Gastroesophageal sphincter (tissue), 4 donors: ENCODE measurements around the gene CRIM1. TPM values are rescaled to one million over a fixed set of nuclear protein-coding genes. Genes with fewer than 3 reads are reported as not detected.

Experiments used
- ATAC-seq: fragments of 150-250 bp; one replicate; pipeline ENCODE4 v1.9.1; 2016; ENCODE audit warnings: mild to moderate bottlenecking, moderate library complexity
- H3K27ac ChIP-seq, 4 donors: fragments of 200-600 bp; sonication (generic) in 3 of 4; 1 replicate in 3 of 4; 2 replicates in 1 of 4; pipeline ENCODE4 v1.5.1; 2016 to 2019
- H3K27me3 ChIP-seq: fragments of 200-600 bp; sonication (generic); one replicate; pipeline ENCODE4 v1.5.1; 2019
- H3K36me3 ChIP-seq, 2 donors: fragments of 200-600 bp; sonication (generic); one replicate each; pipeline ENCODE4 v1.5.1; 2019; ENCODE audit warnings: control low read depth in 1 of 2
- H3K4me1 ChIP-seq, 3 donors: fragments of 200-600 bp; sonication (generic); 1 replicate in 2 of 3; 2 replicates in 1 of 3; pipeline ENCODE4 v1.5.1; 2016 to 2019; ENCODE audit warnings: control low read depth in 2 of 3
- H3K4me3 ChIP-seq, 2 donors: fragments of 200-600 bp; sonication (generic); one replicate each; pipeline ENCODE4 v1.5.1; 2019; ENCODE audit warnings: mild to moderate bottlenecking in 1 of 2, moderate library complexity in 1 of 2
- H3K9me3 ChIP-seq, 3 donors: fragments of 200-600 bp; sonication (generic); one replicate each; pipeline ENCODE4 v1.5.1; 2017 to 2019; ENCODE audit warnings: control low read depth in 2 of 3
- EP300 ChIP-seq: sonication (generic); formaldehyde crosslinking; IDR thresholded peaks from one replicate; pipeline ENCODE4 v1.6.1; 2017; ENCODE audit warnings: antibody characterized with exemption, mild to moderate bottlenecking
- POLR2A ChIP-seq, 2 donors: fragments of 450-650 bp; IDR thresholded peaks; one replicate each; pipeline ENCODE4 v1.6.1; 2017; ENCODE audit warnings: antibody characterized with exemption in 2 of 2, mild to moderate bottlenecking in 2 of 2, moderate library complexity in 1 of 2
- POLR2AphosphoS5 ChIP-seq: sonication (generic); formaldehyde crosslinking; IDR thresholded peaks from one replicate; pipeline ENCODE4 v1.6.1; 2017; ENCODE audit warnings: antibody characterized with exemption
- WGBS, 2 donors: methylation state at CpG; one replicate each; pipeline ENCODE4 v1.1.5; 2018; ENCODE audit warnings: low coverage in 1 of 2; 5-methylcytosine and 5-hydroxymethylcytosine counted together
- total RNA-seq, 4 donors: library from RNA; depleted of rRNA; stranded (reverse); fragments of >200 nt; gene quantifications; one replicate each; pipeline ENCODE4 v1.1.0, GENCODE V29; 2016
- TF ChIP-seq, protein P1 (sequence below), 4 experiments: fragments of 200-600 bp in 2 of 4; fragments of 450-650 bp in 2 of 4; sonication (generic) in 1 of 4; IDR thresholded peaks; one replicate each; pipeline ENCODE4 v1.5.1; 2017 to 2019; ENCODE audit warnings: antibody characterized with exemption in 4 of 4, mild to moderate bottlenecking in 2 of 4, moderate library complexity in 2 of 4

CRIM1 gene
- total RNA-seq, 4 donors from 2014 or later: 150 to 342 (median 203) TPM

DNA sequence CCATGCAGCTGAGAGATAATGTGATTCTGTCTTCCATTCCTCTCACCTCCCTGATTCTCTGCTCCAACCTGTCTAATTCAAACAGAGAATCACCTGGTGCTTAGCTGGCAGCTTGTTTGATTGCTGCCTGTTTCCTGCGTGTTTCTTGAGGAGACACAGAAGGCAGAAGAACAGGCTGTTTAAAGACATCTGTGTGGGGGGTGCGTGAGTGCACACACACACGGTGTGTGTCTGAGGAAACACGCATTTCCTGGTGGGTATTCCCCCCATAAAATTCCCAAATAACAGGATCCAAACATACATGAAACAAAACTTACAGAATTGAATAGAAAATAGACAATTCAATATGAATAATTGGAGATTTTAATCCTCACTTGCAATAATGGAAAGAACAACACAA is 29.3 kb upstream of the CRIM1 start:
- H3K4me3 ChIP-seq: no peak overlapping the region
- WGBS, 2 donors: 40 to 90% methylated on average over 3 of the region's 4 CpGs
- H3K36me3 ChIP-seq: no peaks in the 10 kb centered on the region
- TF ChIP-seq POLR2A (IDR thresholded peaks at IDR 0.05) (no peak), EP300 (no peak), POLR2AphosphoS5 (no peak)
- TF ChIP-seq, protein P1, sequence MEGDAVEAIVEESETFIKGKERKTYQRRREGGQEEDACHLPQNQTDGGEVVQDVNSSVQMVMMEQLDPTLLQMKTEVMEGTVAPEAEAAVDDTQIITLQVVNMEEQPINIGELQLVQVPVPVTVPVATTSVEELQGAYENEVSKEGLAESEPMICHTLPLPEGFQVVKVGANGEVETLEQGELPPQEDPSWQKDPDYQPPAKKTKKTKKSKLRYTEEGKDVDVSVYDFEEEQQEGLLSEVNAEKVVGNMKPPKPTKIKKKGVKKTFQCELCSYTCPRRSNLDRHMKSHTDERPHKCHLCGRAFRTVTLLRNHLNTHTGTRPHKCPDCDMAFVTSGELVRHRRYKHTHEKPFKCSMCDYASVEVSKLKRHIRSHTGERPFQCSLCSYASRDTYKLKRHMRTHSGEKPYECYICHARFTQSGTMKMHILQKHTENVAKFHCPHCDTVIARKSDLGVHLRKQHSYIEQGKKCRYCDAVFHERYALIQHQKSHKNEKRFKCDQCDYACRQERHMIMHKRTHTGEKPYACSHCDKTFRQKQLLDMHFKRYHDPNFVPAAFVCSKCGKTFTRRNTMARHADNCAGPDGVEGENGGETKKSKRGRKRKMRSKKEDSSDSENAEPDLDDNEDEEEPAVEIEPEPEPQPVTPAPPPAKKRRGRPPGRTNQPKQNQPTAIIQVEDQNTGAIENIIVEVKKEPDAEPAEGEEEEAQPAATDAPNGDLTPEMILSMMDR (IDR thresholded peaks at IDR 0.05): no peak
- no peaks in the 10 kb centered on the region for H3K27me3 ChIP-seq
- H3K9me3 ChIP-seq: no peaks in the 10 kb centered on the region
- peaks cover 0 to 13% (median 0%) of the 10 kb centered on the region in 3 donors for H3K4me1 ChIP-seq
- no peak overlapping the region for H3K27ac ChIP-seq
- no peak for ATAC-seq

DNA sequence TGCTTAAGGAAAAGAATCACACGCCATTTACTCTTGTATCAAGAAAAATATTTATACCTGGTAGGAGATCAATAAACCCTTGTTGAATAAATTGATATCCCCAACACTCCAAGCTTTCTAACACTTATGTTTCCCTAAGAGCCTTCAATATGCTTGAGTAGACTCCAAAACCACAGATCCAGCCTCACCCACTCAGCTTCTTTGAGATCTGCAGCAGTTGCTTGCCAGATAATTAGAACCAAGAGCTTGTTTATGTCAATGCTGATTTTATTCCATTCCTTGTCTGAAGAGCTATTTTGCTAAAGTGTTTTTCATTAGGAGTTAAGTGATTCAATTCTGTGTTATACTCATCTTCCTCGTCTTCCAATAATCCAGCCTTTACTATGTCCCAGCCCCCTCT is 26.3 kb upstream of the CRIM1 start:
- WGBS, 2 donors: 55 to 73% methylated on average over 2 of the region's 2 CpGs
- no peak overlapping the region for H3K27ac ChIP-seq
- no peaks in the 10 kb centered on the region for H3K9me3 ChIP-seq
- peaks cover 0 to 13% (median 0%) of the 10 kb centered on the region in 3 donors for H3K4me1 ChIP-seq
- ATAC-seq: no peak
- no peaks in the 10 kb centered on the region for H3K27me3 ChIP-seq
- H3K4me3 ChIP-seq: no peak overlapping the region
- TF ChIP-seq POLR2AphosphoS5: no peak
- no peak for TF ChIP-seq EP300
- TF ChIP-seq, protein P1 (IDR thresholded peaks at IDR 0.05): no peak
- TF ChIP-seq POLR2A (IDR thresholded peaks at IDR 0.05): no peak
- H3K36me3 ChIP-seq: no peaks in the 10 kb centered on the region

DNA sequence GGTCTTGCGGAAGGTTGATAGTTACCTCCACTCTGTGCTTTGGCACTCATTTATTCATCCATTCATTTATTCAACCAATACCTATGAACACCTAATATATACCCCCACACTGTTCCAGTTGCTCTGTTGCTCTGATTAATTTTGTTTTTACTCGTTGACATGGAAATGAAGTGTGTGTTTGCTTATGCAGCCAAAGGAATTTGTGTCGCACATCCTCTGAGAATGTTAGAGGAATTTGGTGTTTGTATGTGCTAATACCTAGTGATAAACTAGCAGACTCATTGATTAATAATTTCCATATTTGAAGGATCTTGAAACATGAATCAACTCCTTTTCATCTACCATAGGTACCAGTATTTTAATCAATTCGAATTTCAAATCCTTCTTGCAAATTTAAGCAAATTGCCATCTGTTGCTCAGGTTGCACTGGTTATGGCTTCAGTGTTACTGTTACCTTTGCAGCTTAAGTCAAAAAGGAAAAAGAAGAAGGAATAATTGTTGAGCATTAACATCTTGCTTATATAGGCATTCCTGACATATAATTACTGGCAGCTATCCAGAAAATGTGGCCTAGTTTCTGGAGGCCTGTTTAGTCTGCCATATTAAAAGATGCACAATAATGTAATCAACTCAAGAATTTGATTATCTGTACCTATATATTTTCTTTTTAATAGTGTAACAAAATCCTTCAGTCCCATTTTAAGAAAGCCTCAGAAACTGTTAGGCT is 25.7 kb upstream of the CRIM1 start:
- no peaks in the 10 kb centered on the region for H3K9me3 ChIP-seq
- WGBS, 2 donors: 66 to 67% methylated on average over 4 of the region's 4 CpGs
- TF ChIP-seq POLR2A (IDR thresholded peaks at IDR 0.05): no peak
- no peak for TF ChIP-seq POLR2AphosphoS5
- TF ChIP-seq EP300: no peak
- TF ChIP-seq, protein P1 (IDR thresholded peaks at IDR 0.05): no peak
- no peak for ATAC-seq
- no peaks in the 10 kb centered on the region for H3K27me3 ChIP-seq
- H3K36me3 ChIP-seq: no peaks in the 10 kb centered on the region
- peaks cover 0 to 13% (median 0%) of the 10 kb centered on the region in 3 donors for H3K4me1 ChIP-seq
- peak overlapping the region in 1 of 4 donors; percentile 9 for H3K27ac ChIP-seq
- H3K4me3 ChIP-seq: no peak overlapping the region

DNA sequence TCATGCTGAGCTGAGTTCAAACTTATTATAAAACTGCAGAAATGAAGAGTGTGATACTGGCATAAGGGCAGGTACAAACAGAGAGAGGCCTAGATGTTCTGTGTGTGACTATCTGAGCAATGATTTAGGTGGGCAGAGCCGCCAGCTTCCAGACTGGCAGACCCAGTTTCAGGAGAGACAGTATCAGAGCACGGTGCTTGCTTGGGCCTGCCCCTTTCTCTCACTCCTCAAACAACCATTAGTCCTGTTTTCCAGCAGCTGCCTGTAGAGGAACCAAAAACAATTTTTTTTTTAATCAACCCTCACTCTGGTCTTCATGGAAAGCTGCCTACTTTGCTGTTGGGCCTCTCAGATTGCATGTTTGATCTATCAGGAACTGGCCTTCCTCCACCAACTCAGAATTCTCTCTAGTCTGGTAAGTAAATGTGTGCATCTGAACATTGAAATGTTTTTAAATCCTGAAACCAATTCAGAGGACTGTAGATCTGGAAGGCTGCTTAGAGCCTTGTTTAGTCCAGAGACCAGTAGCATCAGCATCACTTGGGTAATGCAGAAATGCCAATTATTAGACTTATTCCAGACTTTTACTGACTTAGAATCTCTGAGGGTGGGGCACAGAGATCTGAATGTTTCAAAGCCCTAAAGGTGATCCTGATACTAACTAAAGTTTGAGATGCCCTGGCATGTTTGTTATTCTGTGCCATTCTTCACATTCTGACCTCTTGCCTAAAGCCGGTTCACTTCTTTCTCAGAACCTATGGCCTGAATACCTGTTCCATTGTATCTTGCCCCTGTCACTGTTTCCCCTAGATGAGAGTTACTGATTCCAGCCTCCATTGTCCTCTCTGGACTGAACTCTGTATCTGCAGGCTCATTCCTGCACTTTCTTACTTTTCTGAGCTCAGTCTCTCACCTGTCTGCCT is 24.8 kb upstream of the CRIM1 start:
- no peaks in the 10 kb centered on the region for H3K36me3 ChIP-seq
- TF ChIP-seq, protein P1 (IDR thresholded peaks at IDR 0.05): no peak
- TF ChIP-seq POLR2AphosphoS5: no peak
- no peak for TF ChIP-seq EP300
- TF ChIP-seq POLR2A (IDR thresholded peaks at IDR 0.05): no peak
- H3K9me3 ChIP-seq: no peaks in the 10 kb centered on the region
- no peaks in the 10 kb centered on the region for H3K27me3 ChIP-seq
- no peak for ATAC-seq
- peak overlapping the region in 1 of 4 donors; percentile 9 for H3K27ac ChIP-seq
- peaks cover 0 to 13% (median 0%) of the 10 kb centered on the region in 3 donors for H3K4me1 ChIP-seq
- H3K4me3 ChIP-seq: no peak overlapping the region
- 72 to 100% methylated on average over 1 to 2 of the region's 3 CpGs for WGBS, 2 donors
